ENCODE measurements around the gene NUP62.
A peak's percentile ranks its signal among the peaks of the same experiment; 100 is the strongest.

NUP62 gene

DNA sequence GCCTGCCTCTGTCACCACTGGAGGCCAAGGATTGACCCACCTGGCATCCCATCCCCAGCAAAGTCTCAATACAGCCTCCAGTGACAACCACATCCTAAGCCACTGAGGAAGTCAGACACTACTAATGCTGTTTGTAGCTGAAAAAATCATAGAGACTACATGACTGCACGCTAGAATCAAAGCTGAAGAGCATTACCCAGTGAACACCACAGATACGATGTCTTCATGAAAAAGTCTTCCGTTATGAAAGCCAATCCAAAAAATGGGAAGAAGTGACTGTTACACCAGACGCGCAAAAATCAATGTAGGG lies 11.1 kb upstream of the NUP62 start:
- Histone ChIP-seq H3K36me3 (ENCODE audit: insufficient read depth) (no peaks in the 10 kb centered on the region), H3K4me2 (no peak overlapping the region), H3K4me3 (IDR thresholded peaks at IDR 0.05; ENCODE audit: insufficient read depth, low read depth, low read length) (no peak overlapping the region), H3K79me2 (ENCODE audit: insufficient read depth, low read depth) (no peaks in the 10 kb centered on the region), H3K4me1 (ENCODE audit: low read depth, poor library complexity, severe bottlenecking) (no peaks in the 10 kb centered on the region), H2AFZ (ENCODE audit: low read depth) (no peak overlapping the region), H3K9ac (no peak overlapping the region), H4K20me1 (ENCODE audit: insufficient read depth) (no peaks in the 10 kb centered on the region), H3K27me3 (ENCODE audit: insufficient read depth, low read depth) (peaks cover 26% of the 10 kb centered on the region; the same call in 1 of the 2 replicates), H3K27ac (no peak overlapping the region)
- TF ChIP-seq CTCF (conservative IDR thresholded peaks at IDR 0.05; ENCODE audit: low read depth, low read length): no peak

- TF ChIP-seq CTCF (conservative IDR thresholded peaks at IDR 0.05; ENCODE audit: low read depth, low read length): peak; percentile 32; the same call in 1 of the 2 replicates
- H3K4me2 ChIP-seq: no peak overlapping the region
- no peaks in the 10 kb centered on the region for H4K20me1 ChIP-seq (ENCODE audit: insufficient read depth)
- H3K79me2 ChIP-seq (ENCODE audit: insufficient read depth, low read depth): no peaks in the 10 kb centered on the region
- no peak overlapping the region for H2AFZ ChIP-seq (ENCODE audit: low read depth)
- no peaks in the 10 kb centered on the region for H3K36me3 ChIP-seq (ENCODE audit: insufficient read depth)
- no peak overlapping the region for H3K4me3 ChIP-seq (IDR thresholded peaks at IDR 0.05; ENCODE audit: insufficient read depth, low read depth, low read length)
- H3K9ac ChIP-seq: no peak overlapping the region
- peaks cover 23% of the 10 kb centered on the region; the same call in 1 of the 2 replicates for H3K27me3 ChIP-seq (ENCODE audit: insufficient read depth, low read depth)
- no peak overlapping the region for H3K27ac ChIP-seq
- H3K4me1 ChIP-seq (ENCODE audit: low read depth, poor library complexity, severe bottlenecking): no peaks in the 10 kb centered on the region
These were observed 10.6 kb upstream of the NUP62 start for GRCh38 chr19:49939721-49940481.

DNA sequence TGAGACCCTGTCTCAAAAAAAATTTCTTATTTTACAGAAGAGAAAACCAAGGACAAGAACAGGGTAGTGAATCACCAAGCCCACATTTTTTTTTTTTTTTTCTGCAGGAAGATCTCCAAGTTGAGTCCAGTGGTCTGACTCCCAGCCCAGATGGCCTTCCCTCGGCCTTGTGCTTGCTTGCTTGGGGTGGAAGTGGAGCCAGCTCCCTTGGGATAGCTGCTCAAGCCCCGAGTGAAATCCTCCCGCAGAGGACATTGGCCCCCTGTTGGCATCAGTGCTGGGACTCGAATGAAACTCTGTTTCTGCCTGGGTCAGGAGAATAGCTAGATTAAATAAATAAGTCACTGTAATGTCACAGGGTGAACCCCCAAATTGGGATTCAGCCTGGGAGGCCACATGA lies 9.4 kb upstream of the NUP62 start:
- no peak for TF ChIP-seq CTCF (conservative IDR thresholded peaks at IDR 0.05; ENCODE audit: low read depth, low read length)
- Histone ChIP-seq H3K4me2 (no peak overlapping the region), H3K27me3 (ENCODE audit: insufficient read depth, low read depth) (peaks cover 13% of the 10 kb centered on the region; the same call in 1 of the 2 replicates), H3K27ac (no peak overlapping the region), H3K36me3 (ENCODE audit: insufficient read depth) (no peaks in the 10 kb centered on the region), H3K9ac (no peak overlapping the region), H4K20me1 (ENCODE audit: insufficient read depth) (no peaks in the 10 kb centered on the region), H2AFZ (ENCODE audit: low read depth) (no peak overlapping the region), H3K79me2 (ENCODE audit: insufficient read depth, low read depth) (no peaks in the 10 kb centered on the region), H3K4me1 (ENCODE audit: low read depth, poor library complexity, severe bottlenecking) (no peaks in the 10 kb centered on the region), H3K4me3 (IDR thresholded peaks at IDR 0.05; ENCODE audit: insufficient read depth, low read depth, low read length) (no peak overlapping the region)

DNA sequence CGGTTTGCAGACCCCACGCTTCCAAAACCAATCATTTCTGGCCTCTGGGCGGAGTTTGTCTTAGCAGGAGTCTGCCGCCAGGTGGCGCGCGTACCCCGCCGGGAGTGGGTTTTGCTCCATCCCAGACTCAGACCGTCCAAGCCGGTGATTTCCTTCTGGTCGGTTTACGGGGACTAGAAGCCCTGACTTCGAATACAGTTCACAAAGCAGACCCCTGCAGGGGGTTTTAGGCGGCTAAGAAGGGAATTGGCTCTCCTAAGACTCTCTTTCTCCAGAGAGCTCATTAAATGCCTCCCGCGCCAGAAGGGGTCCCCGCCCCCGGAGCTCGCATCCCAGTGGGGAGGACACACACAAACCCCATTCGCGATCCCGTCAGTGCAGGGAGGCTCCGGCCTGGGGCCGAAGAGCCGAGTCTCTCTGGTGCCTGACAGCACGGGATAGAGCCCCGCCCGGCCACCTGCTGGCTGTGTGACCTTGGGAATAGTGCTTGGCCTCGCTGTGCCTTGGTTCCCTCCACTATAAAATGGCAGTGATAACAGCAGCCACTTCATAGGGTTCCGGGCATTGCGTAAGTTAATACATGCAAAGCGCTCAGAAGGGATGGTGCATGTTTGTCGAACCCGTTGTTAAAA lies 8.6 kb upstream of the NUP62 start:
- Histone ChIP-seq H3K36me3 (ENCODE audit: insufficient read depth) (no peaks in the 10 kb centered on the region), H3K27ac (no peak overlapping the region), H3K4me3 (IDR thresholded peaks at IDR 0.05; ENCODE audit: insufficient read depth, low read depth, low read length) (no peak overlapping the region), H2AFZ (ENCODE audit: low read depth) (peak overlapping the region; percentile 39), H3K4me2 (peak overlapping the region; percentile 6; the same call in 1 of the 2 replicates), H3K4me1 (ENCODE audit: low read depth, poor library complexity, severe bottlenecking) (no peaks in the 10 kb centered on the region), H4K20me1 (ENCODE audit: insufficient read depth) (no peaks in the 10 kb centered on the region), H3K79me2 (ENCODE audit: insufficient read depth, low read depth) (no peaks in the 10 kb centered on the region), H3K27me3 (ENCODE audit: insufficient read depth, low read depth) (peaks cover 8% of the 10 kb centered on the region; the same call in 1 of the 2 replicates), H3K9ac (no peak overlapping the region)
- peak; percentile 98 for TF ChIP-seq CTCF (conservative IDR thresholded peaks at IDR 0.05; ENCODE audit: low read depth, low read length)

All from KMS-11 (cell line).